ENCODE results near the gene CACNA1C.

DNA sequence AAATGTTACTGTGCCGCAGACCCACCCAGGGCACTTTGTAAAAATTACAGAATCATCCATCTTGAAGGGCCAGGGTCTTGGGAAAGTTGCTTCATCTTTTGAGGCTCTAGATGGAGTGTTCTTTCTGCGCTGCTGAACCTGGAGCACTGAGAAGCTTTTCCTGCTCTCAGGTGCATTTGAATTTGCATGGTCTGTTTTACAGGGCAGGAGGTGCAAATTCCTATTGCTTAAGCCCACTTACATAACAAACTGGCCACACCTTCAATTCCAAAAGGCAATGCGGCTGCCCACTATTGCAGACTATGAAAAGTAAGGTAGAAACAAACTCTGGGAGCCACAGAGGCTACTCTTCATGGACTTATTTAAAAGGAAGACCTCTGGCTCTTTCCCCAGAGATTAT is 254.8 kb downstream of the CACNA1C start:
- TF ChIP-seq, protein P1, sequence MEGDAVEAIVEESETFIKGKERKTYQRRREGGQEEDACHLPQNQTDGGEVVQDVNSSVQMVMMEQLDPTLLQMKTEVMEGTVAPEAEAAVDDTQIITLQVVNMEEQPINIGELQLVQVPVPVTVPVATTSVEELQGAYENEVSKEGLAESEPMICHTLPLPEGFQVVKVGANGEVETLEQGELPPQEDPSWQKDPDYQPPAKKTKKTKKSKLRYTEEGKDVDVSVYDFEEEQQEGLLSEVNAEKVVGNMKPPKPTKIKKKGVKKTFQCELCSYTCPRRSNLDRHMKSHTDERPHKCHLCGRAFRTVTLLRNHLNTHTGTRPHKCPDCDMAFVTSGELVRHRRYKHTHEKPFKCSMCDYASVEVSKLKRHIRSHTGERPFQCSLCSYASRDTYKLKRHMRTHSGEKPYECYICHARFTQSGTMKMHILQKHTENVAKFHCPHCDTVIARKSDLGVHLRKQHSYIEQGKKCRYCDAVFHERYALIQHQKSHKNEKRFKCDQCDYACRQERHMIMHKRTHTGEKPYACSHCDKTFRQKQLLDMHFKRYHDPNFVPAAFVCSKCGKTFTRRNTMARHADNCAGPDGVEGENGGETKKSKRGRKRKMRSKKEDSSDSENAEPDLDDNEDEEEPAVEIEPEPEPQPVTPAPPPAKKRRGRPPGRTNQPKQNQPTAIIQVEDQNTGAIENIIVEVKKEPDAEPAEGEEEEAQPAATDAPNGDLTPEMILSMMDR (conservative IDR thresholded peaks at IDR 0.05 in 1 of 2, IDR thresholded peaks at IDR 0.05 in 1 of 2; ENCODE audit: low read depth in 1 of 2, low read length in 2 of 2): no peak
- TF ChIP-seq EZH2 (IDR thresholded peaks at IDR 0.05; ENCODE audit: low read length, missing control alignments): no peak
